Measurements from ENCODE around the gene SLC9A8. TPM values are rescaled to one million over a fixed set of nuclear protein-coding genes. Genes with fewer than 3 reads are reported as not detected.

The SLC9A8 gene
- total and polyA plus RNA-seq, 2 donors (not counting 3 experiments of a cell fraction or from before 2014, with no cell fraction given): 5.1 to 14.4 TPM

- TSS peak; percentile 11 for BruUV-seq (replicated peaks)
- H3K9ac ChIP-seq (replicated peaks; ENCODE audit: extremely low read depth, insufficient read depth, low read length): no peak overlapping the region
- ChIA-PET CTCF (interaction anchor here (0.6 to 6.6 kb wide), 32 partner anchors 7 to 349 kb away, joined by 3 to 69 read pairs (median 5); no protein-coding TSS in a partner anchor), POLR2A (no interaction called here)
- H3K9me1 ChIP-seq (replicated peaks; ENCODE audit: control insufficient read depth, extremely low read depth, insufficient read depth, low read length): no peaks in the 10 kb centered on the region
- TF ChIP-seq GATA2 (IDR thresholded peaks at IDR 0.05; ENCODE audit: insufficient read depth, insufficient read length, low read depth, low read length) (no peak), EZH2 (IDR thresholded peaks at IDR 0.05; ENCODE audit: borderline replicate concordance, low read depth, low read length, severe bottlenecking) (no peak), POLR2AphosphoS5 (IDR thresholded peaks at IDR 0.05; ENCODE audit: insufficient read depth, low read depth, low read length) (no peak), MYC (IDR thresholded peaks at IDR 0.05; ENCODE audit: low read depth, low read length) (no peak), FOS (IDR thresholded peaks at IDR 0.05; ENCODE audit: borderline replicate concordance, insufficient read depth, low read length) (no peak), POLR2A (IDR thresholded peaks at IDR 0.05; ENCODE audit: low read depth, low read length) (no peak), CTCF (IDR thresholded peaks at IDR 0.05; ENCODE audit: extremely low read depth in 1 of 2, insufficient read depth in 1 of 2, low read depth in 1 of 2, low read length in 2 of 2) (no peak), JUN (IDR thresholded peaks at IDR 0.05; ENCODE audit: borderline replicate concordance, insufficient read depth, insufficient read length, low read depth) (no peak)
- TF ChIP-seq, protein P1, sequence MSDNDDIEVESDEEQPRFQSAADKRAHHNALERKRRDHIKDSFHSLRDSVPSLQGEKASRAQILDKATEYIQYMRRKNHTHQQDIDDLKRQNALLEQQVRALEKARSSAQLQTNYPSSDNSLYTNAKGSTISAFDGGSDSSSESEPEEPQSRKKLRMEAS (IDR thresholded peaks at IDR 0.05; ENCODE audit: insufficient read depth, insufficient read length): no peak
- no peaks in the 10 kb centered on the region for H3K27me3 ChIP-seq (ENCODE audit: control insufficient read depth in 2 of 2, insufficient read depth in 2 of 2, low read length in 2 of 2)
- dilution Hi-C loops (cut with MboI; ENCODE audit: extremely low pct_ligation_motif_present, low sequenced_read_pairs): no loop called here
- H3K4me3 ChIP-seq (replicated peaks in 1 of 3; ENCODE audit: insufficient read depth in 1 of 3, low read depth in 1 of 3, low read length in 3 of 3): no peak overlapping the region
- peaks cover 20% of the 10 kb centered on the region for H3K4me1 ChIP-seq (ENCODE audit: control insufficient read depth, extremely low read depth, insufficient read depth, low read length)
- no peak overlapping the region for H2AFZ ChIP-seq (ENCODE audit: low read depth, low read length)
- DNase-seq (ENCODE audit: low read depth, low spot score): no peak
- H3K79me2 ChIP-seq (ENCODE audit: control insufficient read depth, insufficient read depth, low read length): no peaks in the 10 kb centered on the region
- H3K27ac ChIP-seq (ENCODE audit: insufficient read depth, low read depth, low read length): no peak overlapping the region
- H3K4me2 ChIP-seq (ENCODE audit: insufficient read depth, low read length): no peak overlapping the region
- peaks cover 0 to 5% of the 10 kb centered on the region in 2 experiments for H3K36me3 ChIP-seq (ENCODE audit: control insufficient read depth in 2 of 2, extremely low read depth in 1 of 2, insufficient read depth in 2 of 2, low read length in 2 of 2)
- intact Hi-C loops (cut with micrococcal nuclease): no loop called here
- no peaks in the 10 kb centered on the region for H3K9me3 ChIP-seq (replicated peaks; ENCODE audit: control insufficient read depth, insufficient read depth, low read length)
- no peak for FAIRE-seq
- H4K20me1 ChIP-seq (replicated peaks; ENCODE audit: control insufficient read depth, extremely low read depth, insufficient read depth, low read length): no peaks in the 10 kb centered on the region
Measured at GRCh38 chr20:49889001-49889934, 76.6 kb downstream of the SLC9A8 start.

Measured in endothelial cell of umbilical vein (primary cell).